HG03039 (cell line): ENCODE measurements around the gene RAD52.
A peak's percentile ranks its signal among the peaks of the same experiment; 100 is the strongest.

Source experiments
- ATAC-seq: cut with Tn5 transposase; IDR thresholded peaks from one replicate; pipeline ENCODE4 v1.9.1; 2021; ENCODE audit warnings: mild to moderate bottlenecking, moderate library complexity; ENCODE audit not compliant: unreplicated experiment

The RAD52 gene

DNA sequence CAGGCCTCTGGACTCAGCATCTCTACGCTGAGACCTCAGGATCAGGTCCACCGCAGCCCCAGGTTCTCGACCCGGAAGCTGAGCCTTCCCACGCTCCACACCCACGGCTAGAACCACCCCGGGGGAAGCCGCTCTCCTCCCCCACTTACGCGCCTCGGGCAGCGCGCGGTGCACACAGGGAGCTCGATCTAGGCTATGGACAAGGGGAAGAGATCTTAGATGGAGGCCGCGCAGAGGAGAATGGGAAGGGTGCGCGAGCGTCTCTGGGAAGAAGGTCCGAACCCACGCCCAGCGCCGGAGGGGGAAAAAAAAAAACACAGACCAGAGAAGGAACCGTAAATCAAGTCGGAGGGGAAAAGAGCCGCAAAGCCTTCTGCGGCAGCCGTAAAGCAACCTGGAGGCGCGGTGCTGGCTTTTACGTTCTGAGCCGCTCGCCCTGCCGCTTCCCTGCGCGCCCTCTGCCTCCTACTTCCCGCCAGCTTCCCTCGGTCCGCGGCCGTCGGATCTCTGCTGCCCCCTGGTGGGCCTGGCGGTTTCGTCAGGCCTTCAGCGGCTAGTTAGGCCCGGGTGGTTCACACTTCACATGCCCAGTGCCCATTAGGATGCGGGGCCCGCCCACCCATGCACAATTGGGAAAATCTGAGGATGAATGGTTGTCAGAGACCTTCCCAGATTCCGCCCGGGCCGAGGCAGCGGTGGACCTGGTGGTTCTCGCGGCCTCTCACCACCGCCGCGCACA lies at the start of gene RAD52:
Gene RAD52 (minus strand): TSS at position 242 of the 739 bp plus-strand sequence. CDS start 16,636 bp downstream, outside the sequence.
- peak; percentile 78 for ATAC-seq

DNA sequence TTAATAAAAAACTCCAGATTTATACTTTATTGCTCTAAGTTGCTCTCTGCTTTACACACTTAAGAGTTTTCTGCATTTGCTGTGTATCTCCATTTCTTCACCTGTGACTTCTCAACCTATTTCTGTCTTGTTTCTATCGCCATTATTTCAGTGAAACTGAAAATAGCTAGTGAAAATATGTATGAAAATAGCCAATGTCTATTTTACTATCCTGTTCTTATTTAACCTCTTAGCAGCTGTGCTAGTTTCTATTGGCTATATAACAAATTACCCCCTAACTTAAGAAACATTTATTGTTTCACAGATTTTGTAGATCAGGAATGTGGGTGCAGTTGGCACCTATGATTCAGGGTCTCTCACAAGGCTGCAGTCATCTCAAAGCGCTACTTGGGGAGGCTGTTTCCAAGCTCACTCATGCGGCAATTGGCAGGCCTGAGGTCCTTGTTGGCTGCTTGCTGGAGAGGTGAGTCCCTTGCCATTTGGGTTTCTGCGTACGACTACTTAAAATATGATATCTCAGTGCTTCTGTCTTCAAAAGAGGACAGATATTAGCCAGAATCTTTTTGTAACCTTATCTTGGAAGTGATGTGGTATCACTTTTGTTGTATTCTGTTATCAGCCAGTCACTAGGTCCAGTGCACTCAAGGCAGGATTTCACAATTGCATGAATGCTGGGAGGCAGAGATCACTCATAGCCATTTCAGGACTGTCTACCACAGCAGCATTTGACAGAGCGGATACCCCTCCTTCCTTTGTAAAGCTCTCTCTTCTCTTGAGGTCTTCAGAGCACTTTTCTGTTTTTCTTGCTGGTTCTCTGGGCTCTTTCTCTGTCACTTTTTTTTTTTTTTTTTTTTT lies 48.8 kb upstream of the RAD52 start:
- no peak for ATAC-seq

DNA sequence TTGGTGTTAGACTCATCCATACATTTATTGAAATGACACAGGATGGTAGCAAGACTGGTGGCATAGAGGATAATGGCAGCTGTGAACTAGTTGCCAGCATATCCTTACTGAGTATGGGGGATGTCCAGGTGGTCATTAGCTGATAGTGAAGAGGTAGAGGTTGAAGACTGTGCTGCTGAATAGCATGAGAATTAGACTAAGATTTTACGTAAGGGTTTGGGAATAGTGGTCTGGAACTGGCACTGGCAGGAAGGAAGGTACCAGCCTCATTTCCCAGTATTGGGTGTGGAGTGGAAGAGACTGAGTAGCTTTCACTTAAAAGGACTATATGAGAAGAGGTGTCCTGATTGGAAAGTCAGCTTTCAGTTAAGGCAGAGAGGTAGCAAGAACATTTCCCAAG lies 48.0 kb upstream of the RAD52 start:
- ATAC-seq, result no peak

DNA sequence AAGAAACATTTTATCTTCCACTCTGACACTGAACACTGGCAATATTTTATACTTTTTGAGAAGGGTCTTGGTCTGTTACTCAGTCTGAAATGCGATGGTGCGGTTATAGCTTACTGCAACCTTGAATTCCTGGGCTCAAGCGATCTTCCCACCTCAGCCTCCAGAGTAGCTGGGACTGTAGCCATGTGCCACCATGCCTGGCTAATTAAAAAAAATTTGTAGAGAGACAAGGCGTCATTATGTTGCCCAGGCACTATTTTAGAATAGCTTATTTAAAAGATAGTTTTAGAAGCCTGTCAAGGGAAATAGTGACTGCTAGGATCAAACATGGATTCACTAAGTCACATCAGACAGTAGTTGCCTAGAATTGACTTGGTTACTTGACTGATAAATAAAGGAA lies 47.4 kb upstream of the RAD52 start:
- no peak for ATAC-seq

DNA sequence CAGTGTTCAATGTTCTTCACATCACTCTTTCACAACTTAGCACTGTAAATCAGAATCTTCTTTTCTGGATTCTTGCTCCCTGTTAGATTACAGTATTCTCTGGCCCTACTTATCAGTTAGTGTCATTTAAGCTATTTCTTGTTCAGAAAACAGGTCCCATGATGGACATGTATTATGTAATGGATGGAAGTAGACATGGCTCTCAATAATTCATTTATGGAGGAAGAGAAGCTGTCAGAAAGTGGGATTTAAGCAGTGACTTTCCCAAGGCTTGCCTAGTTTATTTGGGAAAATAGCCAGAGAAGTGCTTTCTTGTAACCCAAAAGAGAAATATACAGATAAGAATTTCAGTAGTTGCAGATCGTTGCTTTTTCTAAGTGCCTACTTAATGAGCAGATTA lies 43.2 kb upstream of the RAD52 start:
- no peak for ATAC-seq

DNA sequence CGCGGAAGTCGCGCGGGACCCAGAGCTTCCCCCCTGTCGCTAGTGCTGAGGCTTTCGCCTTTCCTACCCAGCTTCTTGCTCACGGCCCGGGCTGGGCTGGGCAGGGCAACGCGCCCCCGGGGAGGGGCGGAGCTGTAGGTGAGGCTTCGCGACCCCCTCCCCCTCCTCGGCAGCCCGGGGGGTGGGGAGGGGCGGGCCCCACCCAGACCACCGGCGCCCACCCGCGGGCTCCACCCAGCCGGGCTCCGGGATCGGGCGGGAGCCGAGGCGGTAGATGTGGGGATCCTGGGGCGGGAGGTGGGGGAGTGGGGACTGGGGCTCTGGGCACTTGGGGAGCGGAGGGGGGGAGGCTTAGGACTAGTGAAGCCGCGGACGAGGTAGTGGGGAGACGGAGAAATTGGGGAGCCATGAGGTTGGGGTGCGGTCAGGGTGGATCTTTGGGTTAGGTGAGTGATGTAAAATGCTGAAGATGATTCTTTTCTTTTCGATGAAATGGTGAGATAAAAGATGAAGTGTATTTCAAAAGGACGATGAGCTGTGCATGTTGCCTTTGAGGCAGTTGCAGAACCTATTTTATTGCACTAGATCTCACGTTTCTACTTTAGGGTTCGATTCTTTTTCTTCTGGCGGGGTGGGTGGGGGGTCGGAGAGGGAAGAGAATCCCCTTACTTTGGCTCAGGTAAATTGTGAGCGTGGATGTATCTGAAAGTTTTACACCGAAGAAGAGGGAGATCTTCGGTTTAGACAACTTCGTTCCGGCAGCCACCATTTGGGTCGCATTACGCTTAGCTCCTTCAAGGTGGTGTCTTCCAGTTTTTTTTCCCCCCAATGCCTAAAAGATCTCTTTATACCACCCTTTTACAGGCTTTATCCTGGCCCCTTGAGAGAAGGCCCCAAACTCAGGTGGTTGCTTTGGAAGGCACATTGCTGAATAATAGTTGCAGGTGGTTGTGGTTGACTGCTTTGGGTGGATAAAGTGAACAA lies 42.1 kb upstream of the RAD52 start:
- ATAC-seq, result no peak

DNA sequence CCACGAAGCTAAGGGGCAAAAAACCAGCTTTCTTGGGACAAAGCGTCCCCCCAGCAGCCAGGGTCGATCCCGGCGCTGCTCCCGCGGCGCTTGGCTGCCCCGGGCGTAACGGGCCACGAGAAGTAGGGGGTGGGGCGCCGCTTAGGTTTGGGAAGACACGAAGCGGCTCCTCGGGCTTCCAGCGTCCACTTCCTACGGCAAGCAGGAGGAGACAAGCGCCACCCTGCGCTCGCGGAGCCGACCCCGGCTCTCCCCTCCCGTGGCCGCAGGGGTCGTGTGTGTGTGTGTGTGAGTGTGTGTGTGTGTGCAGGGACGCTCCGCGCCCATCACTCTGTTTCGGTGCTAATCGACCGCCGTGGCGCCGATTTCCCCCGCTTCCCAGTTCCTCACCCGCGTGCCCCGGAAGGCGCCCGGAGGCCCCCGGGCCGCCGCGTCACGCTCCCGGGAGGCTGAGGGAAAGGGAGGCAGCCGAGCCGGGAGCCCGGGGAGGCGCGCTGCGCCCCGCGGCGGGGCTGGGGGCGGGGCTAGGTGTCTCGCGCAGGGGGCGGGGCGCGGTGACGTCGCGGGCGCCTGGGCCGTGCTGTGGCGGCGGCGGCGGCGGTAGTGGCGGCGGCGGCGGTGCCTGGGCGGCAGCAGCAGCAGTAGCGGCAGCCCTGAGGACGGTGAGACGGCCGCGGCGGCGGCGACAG lies 41.3 kb upstream of the RAD52 start, which contains the start of gene ERC1:
Gene ERC1 (plus strand): TSS at position 563 of the 689 bp plus-strand sequence. CDS start 36,681 bp downstream, outside the sequence.
- peak; percentile 77 for ATAC-seq

DNA sequence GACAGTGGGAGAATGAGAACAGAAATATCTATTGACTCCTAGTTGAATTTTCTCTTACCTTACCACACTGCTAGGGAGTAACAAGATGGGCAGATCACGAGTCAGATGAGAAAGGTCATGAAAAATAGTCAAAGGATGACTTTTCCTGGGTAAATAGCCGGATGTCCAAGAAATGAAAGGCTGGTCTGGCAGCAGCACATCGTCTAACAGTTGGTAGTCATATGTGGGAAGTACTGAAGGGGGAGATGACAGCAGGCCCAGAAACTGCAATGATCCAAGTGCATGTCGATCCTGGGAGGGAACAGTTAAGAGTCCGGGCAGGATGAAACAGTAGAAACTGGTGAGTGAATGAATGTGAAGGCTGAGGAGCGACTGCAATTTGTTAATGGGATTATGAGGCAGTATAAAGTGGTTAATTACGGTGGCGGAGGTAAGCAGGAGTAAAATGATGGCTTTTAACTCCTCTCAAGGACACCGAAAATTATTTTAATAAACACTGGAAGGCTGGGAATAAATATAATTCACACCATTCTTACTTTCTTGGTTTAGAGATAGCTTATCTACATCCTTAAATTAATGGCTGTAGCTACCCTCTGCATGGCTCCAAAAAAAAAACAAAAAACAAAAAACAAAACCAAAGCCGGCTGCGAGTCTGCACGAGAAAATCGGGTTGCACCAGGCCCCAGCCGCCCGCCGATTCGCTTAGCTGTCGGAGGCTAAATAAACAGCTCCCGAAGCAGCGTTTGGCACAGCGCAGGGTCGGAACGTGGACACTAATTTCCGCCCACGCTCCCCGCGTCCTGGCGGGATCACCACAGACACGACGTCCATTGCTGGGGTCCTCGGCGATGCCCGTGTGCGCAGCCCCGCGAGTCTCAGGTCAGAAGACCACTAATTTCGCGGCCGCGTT lies 40.5 kb upstream of the RAD52 start:
- ATAC-seq, result peak; percentile 22

DNA sequence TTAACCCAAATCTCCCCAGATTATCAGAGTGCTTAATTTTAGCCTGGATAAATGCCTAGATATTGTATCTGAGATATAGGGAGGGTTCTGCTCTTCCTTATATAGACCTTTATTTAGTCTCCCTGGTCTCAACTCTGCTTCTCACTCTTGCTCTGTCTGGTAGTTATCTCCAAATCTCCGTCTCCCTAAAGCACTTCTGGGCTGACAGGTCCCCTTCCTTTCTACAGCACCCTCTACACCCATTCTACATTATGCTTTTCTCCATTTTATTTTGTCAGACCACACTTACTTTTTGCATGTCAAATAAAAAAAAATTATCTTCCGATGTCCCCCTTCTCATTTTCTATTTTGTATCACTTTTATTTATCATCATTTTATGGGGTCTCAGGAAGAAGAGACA lies 39.6 kb upstream of the RAD52 start:
- ATAC-seq, result no peak

DNA sequence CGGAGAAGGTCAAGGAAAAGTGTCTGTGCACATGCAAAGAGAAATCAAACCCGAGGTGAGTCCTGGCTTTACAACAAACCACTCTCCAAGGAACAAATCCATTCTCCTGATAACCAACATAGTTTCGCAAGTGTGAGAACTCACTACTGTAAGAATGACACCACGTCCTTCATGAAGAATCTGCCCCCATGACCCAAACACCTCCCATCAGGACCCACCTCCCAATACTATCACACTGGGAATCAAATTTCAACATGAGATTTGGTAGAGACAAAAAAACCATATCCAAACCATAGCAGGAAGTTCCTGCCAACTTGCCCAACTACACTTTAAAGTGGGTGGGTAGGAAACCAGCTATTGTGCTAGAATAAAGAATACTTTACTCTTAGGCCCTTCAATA lies 39.2 kb upstream of the RAD52 start:
- ATAC-seq, result no peak

DNA sequence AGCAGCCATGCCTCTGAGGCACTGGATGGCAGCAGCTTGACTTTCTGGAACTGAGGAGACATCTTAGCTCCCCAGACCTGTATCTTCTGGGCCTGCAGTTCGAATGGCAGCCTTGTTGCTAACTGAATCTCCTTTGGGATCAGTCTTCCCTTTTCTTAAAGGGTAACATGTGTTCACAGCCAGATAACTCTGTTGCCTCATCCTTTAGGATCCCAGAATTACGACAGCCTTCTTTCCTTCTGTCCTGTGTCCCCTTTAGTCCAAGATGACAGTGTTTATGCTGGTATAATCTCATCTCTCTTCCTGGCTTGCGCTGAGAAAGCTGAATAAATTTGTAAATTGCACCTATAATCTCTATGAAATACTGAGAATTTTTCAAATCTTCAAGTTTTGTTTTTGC lies 32.5 kb upstream of the RAD52 start:
- no peak for ATAC-seq

DNA sequence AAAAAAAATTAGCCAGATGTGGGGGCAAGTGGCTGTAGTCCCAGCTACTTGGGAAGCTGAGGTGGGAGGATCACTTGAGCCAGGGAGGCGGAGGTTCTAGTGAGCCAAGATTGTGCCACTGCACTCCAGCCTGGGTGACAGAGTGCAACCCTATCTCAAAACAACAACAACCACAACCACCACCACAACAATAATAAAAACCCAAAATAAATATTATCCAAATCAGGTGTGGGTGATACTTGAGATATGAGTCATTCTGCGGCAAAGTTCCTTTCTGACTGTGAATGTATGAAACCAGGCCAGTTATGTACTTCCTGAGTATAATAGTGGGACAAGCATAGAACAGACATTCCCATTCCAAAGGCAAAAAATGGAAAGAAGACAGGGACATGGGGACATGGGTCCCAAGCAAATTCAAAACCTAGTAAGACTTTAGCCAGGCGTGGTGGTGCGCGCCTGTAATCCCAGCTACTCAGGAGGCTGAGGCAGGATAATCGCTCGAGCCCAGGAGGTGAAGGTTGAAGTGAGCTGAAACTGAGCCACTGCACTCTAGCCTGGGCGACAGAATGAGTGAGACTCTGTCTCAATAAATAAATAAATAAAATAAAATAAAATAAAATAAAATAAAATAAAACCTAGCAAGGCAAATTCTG lies 31.8 kb upstream of the RAD52 start:
- ATAC-seq, result no peak

DNA sequence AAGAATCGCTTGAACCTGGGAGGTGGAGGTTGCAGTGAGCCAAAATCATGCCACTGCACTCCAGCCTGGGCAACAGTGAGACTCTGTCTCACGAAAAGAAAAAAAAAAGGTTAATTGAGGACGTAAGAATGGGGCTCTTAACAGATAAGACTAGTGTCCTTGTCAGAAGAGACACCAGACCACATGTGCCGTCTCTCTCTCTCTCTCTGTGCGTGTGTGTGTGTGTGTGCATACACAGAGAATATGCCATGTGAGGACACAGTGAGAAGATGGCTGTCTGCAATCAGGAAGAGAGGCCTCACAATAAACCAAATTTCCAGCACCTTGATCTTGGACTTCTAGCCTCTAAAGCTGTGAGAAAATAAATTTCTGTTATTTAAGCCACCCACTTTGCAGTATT lies 29.9 kb upstream of the RAD52 start:
- no peak for ATAC-seq

DNA sequence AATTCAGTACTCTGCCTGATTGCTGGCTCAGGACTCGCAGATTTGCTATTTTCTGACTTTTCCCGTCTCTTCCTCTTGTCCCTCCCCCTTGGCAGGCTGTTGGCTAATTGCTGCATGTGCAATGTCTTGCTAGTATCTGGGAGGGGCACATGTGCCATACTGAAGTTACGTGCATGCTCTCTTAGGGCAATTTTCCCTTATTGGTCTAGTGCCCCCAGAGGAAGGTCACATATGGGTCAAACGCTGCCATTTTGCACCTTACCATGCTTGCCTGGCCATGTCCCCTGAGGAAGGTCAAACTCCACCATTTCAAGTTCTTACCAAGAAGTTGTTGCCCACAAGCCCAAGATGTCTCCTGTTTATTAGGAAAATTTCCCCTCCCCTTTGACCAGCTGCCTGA lies 27.7 kb upstream of the RAD52 start:
- ATAC-seq, result no peak

DNA sequence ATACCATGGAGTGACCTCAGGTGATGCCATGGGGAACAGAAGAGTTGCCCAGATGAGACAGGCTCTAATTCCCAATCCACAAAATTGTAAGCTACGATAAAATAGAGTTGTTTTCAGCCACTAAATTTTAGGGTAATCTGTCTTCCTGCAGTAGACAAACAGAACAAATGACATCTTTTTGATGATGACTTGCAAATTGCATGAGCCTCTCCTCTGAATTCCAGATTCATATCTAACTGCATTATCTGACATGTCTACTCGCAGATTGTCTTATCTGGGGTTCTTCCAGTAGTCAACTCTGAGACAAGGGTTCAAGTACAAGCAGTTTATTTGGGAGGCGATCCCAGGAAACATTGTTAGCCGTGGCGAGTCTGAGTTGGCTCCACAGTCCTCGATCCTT lies 27.1 kb upstream of the RAD52 start:
- no peak for ATAC-seq

DNA sequence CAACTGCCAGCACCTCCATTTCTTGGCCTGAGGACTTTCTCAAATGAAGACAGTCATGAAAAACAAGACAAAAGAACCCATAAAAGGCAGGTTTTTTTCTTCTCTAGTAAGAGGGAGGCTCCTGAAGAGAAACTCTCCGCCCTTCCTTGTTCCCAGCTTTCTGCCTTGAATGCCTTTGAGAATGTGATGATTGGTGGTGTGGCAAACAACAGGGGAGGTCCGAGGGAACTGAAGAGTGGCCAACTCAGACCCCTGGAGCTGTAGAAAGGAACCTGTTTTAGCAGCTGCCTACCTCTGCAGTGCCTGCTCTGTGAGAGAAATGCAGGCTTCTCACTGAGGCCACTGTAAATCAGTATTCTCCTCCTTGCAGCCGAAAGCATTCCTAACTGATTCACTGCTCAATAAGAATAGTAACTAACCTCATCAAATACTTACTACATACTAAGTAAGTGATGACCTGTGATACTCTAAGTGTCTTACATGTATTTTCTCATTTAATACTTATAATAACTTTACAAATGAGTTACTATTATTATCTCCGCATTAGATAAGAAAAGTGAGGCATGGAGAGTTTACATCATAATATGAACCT lies 24.9 kb upstream of the RAD52 start:
- ATAC-seq, result no peak

DNA sequence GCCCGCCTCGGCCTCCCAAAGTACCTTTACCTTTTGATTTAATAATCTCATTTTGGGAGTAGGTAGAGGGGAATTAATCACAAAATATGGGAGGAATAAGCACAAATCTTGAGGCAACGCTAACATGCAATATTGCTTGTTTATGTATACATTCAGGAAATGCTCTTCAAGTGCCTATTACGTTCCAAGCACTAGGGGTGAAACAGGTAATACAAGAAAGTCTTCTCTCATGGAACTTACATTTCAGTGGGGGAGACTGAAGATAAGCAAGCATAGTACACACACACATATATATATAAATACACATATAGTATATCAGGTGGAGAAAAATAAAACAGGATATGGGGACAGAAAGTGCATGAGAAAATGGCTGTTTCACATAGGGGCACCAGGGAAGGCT lies 22.5 kb upstream of the RAD52 start:
- ATAC-seq, result no peak

DNA sequence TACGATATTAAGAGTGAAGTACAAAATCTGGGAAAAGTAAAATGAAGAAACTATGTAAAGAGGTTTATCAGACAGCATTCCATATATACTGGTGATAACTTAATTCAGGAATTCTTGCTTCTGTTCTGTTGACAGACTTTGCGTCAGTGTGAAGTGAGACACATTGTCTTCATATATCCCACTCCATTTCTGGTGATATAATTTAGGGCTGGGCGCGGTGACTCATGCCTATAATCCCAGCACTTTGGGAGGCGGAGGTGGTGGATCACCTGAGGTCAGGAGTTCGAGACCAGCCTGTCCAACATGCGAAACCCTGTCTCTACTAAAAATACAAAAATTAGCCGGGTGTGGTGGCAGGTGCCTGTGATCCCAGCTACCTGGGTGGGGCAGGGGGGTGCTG lies 20.3 kb upstream of the RAD52 start:
- ATAC-seq, result no peak
